SU-DHL-6 (cell line): ENCODE results near the gene PIK3CD.

ENCODE experiments used
- H2AFZ ChIP-seq: fragments of 200-600 bp; sonication (generic); 2 replicates; pipeline ENCODE4 v1.6.1; 2014; ENCODE audit warnings: low read depth, mild to moderate bottlenecking, moderate library complexity, mixed read lengths, antibody characterized with exemption, low read length; ENCODE audit not compliant: severe bottlenecking
- H3F3A ChIP-seq: fragments of 200-600 bp; shearing (Covaris generic); 2 replicates; pipeline ENCODE4 v1.6.0; 2016; ENCODE audit warnings: antibody characterized with exemption, mild to moderate bottlenecking; ENCODE audit not compliant: insufficient read depth
- H3K27ac ChIP-seq: fragments of 200-600 bp; sonication (generic); 2 replicates; pipeline ENCODE4 v1.5.1; 2016; ENCODE audit warnings: low read depth, mild to moderate bottlenecking, low read length, moderate library complexity, mixed read lengths
- H3K27me3 ChIP-seq: fragments of 200-600 bp; sonication (generic), shearing (Covaris generic); 2 replicates; pipeline ENCODE4 v1.6.0; 2014; ENCODE audit warnings: mild to moderate bottlenecking, low read length
- H3K36me3 ChIP-seq: fragments of 200-600 bp; sonication (generic); 2 replicates; pipeline ENCODE4 v1.6.1; 2014; ENCODE audit warnings: mild to moderate bottlenecking, low read length, mixed read lengths
- H3K4me2 ChIP-seq: fragments of 300-600, 200-600 bp; shearing (Covaris generic), sonication (generic); 2 replicates; pipeline ENCODE4 v1.6.0; 2014; ENCODE audit warnings: low read length, low read depth, mild to moderate bottlenecking; ENCODE audit not compliant: poor library complexity, severe bottlenecking
- H3K4me3 ChIP-seq: fragments of 200-600 bp; sonication (generic); 2 replicates; pipeline ENCODE4 v1.5.1; 2014; ENCODE audit warnings: antibody characterized with exemption, low read length, mild to moderate bottlenecking, mixed read lengths; ENCODE audit not compliant: insufficient read depth, poor library complexity, severe bottlenecking
- H3K79me2 ChIP-seq: fragments of 200-600 bp; sonication (generic); 2 replicates; pipeline ENCODE4 v1.6.1; 2014; ENCODE audit warnings: mild to moderate bottlenecking, low read length, moderate library complexity; ENCODE audit not compliant: insufficient read depth
- H3K9ac ChIP-seq: fragments of 200-600 bp; sonication (generic); 2 replicates; pipeline ENCODE4 v1.7.0; 2014; ENCODE audit warnings: mild to moderate bottlenecking, low read length
- H3K9me2 ChIP-seq: fragments of 200-600 bp; sonication (generic); replicated peaks from 2 replicates; pipeline ENCODE4 v1.6.1; 2014; ENCODE audit warnings: low read length; ENCODE audit not compliant: insufficient read depth
- H3K9me3 ChIP-seq: fragments of 200-600 bp; sonication (generic); 2 replicates; pipeline ENCODE4 v1.6.1; 2014; ENCODE audit warnings: low read length, mixed read lengths; ENCODE audit not compliant: insufficient read depth
- H4K20me1 ChIP-seq: fragments of 200-600 bp; sonication (generic); 2 replicates; pipeline ENCODE4 v1.6.1; 2014; ENCODE audit warnings: low read depth, mild to moderate bottlenecking, antibody characterized with exemption, low read length, moderate library complexity, mixed read lengths
- EZH2phosphoT487 ChIP-seq: fragments of 200-600 bp; sonication (generic), shearing (Covaris generic); conservative IDR thresholded peaks from 2 replicates; pipeline ENCODE4 v1.6.1; 2018; ENCODE audit warnings: mild to moderate bottlenecking, antibody characterized with exemption, low read length, moderate library complexity, mixed read lengths
- TF ChIP-seq, protein P1 (sequence below): fragments of 200-600 bp; sonication (generic); IDR thresholded peaks from one replicate; pipeline ENCODE4 v1.5.1; 2017; ENCODE audit warnings: antibody characterized with exemption, mild to moderate bottlenecking, low read length, moderate library complexity; ENCODE audit not compliant: insufficient read depth, poor library complexity, severe bottlenecking

Gene PIK3CD

DNA sequence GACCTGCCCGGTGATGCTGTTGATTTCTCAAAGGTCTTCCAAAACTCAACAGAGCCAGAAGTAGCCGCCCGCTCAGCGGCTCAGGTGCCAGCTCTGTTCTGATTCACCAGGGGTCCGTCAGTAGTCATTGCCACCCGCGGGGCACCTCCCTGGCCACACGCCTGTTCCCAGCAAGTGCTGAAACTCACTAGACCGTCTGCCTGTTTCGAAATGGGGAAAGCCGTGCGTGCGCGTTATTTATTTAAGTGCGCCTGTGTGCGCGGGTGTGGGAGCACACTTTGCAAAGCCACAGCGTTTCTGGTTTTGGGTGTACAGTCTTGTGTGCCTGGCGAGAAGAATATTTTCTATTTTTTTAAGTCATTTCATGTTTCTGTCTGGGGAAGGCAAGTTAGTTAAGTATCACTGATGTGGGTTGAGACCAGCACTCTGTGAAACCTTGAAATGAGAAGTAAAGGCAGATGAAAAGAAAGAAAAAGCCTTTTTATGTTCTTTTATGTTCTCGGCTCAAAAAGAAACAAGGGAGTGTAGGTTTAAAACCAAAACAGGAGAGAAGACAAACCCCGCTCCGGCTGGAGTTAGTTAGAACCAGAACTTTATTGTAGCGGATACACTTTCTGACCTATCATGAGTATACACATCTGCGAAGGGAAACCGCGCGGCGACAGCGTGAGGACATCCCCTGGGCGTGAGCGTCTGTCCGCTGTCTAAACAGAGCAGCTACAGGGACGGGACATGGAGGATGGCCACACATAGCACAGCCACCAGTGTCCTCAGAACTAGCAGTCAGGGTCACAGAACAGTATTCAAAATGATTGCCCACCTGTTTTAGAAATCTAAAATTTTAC, 77.1 kb downstream of the PIK3CD start:
- Histone ChIP-seq H3K4me2 (no peak overlapping the region), H3K27me3 (no peaks in the 10 kb centered on the region), H3F3A (peaks cover 21% of the 10 kb centered on the region), H3K9ac (no peak overlapping the region), H3K4me3 (no peak overlapping the region), H3K79me2 (no peaks in the 10 kb centered on the region), H3K9me3 (no peaks in the 10 kb centered on the region), H3K9me2 (no peaks in the 10 kb centered on the region), H3K36me3 (peaks cover 16% of the 10 kb centered on the region; the same call in 1 of the 2 replicates), H4K20me1 (no peaks in the 10 kb centered on the region), H3K27ac (no peak overlapping the region), H2AFZ (no peak overlapping the region)
- no peak for TF ChIP-seq EZH2phosphoT487
- TF ChIP-seq, protein P1, sequence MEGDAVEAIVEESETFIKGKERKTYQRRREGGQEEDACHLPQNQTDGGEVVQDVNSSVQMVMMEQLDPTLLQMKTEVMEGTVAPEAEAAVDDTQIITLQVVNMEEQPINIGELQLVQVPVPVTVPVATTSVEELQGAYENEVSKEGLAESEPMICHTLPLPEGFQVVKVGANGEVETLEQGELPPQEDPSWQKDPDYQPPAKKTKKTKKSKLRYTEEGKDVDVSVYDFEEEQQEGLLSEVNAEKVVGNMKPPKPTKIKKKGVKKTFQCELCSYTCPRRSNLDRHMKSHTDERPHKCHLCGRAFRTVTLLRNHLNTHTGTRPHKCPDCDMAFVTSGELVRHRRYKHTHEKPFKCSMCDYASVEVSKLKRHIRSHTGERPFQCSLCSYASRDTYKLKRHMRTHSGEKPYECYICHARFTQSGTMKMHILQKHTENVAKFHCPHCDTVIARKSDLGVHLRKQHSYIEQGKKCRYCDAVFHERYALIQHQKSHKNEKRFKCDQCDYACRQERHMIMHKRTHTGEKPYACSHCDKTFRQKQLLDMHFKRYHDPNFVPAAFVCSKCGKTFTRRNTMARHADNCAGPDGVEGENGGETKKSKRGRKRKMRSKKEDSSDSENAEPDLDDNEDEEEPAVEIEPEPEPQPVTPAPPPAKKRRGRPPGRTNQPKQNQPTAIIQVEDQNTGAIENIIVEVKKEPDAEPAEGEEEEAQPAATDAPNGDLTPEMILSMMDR, result no peak

DNA sequence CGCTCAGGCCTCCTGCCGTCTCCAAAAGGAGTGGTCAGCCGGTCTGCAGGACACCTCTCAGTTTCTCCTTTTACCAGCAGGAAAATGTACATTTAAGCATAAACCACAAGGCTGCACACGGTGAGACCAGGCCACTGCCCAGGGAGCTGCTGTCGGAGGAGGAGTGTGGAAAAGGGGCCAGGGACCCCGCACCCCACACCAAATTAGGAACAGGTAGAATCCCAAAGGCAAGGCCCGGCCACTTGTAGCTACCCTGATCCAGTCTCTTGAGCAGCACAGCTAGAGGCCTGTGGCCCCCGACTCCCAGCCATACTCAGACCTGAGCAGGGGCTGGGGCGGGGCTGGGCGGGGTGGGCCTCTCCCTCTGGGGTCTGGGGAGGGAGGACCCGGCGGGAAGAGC, 78.0 kb downstream of the PIK3CD start:
- no peak overlapping the region for H3K27ac ChIP-seq
- no peaks in the 10 kb centered on the region for H3K79me2 ChIP-seq
- no peak overlapping the region for H3K4me2 ChIP-seq
- H3F3A ChIP-seq, result peaks cover 21% of the 10 kb centered on the region
- no peak for TF ChIP-seq EZH2phosphoT487
- TF ChIP-seq, protein P1, result no peak
- H3K4me3 ChIP-seq, result no peak overlapping the region
- H3K9me3 ChIP-seq, result no peaks in the 10 kb centered on the region
- no peaks in the 10 kb centered on the region for H3K27me3 ChIP-seq
- no peak overlapping the region for H2AFZ ChIP-seq
- peaks cover 16% of the 10 kb centered on the region; the same call in 1 of the 2 replicates for H3K36me3 ChIP-seq
- H4K20me1 ChIP-seq, result no peaks in the 10 kb centered on the region
- H3K9me2 ChIP-seq, result no peaks in the 10 kb centered on the region
- H3K9ac ChIP-seq, result no peak overlapping the region

DNA sequence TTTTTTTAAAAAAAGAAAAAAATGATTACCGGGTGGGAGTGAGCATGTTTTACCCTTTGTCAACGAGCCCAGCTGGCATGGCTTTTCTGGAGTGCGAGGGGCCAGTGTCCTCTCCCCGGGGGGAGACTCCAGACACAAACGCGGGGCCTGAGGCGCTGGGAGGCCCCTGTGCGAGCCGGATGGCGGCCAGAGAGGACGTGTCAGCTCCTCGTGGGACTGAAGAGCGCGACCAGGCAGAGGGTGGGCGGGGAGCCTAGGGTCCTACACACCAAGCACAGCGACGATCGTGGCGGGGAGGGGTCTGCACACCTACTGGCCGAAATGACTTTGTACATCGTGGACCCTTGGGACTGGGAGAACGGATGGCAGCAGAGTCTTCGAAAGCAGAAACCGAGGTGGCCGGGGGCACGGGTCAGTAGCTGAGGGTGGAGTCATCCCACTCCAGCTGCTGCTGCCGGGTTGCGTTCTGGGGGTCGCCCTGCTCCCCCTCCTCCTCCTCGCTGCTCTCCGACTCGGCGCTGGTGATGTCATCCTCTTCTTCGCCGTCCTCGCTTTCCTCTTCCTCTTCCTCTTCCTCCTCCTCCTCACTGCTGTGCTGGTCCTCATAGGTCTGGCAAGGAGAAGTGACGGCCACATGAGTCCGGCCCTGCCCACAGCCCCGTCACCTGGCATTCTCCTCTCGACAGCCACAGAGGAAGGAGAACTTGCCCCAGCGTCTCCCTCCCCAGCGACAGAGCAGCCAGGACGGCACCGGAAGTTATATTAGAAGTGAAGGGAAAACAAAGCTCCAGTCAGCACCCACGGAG, 78.8 kb downstream of the PIK3CD start:
- H4K20me1 ChIP-seq, result no peaks in the 10 kb centered on the region

More for the DNA sequence above, 78.8 kb downstream of the PIK3CD start:
- Histone ChIP-seq H3K27me3 (no peaks in the 10 kb centered on the region), H3F3A (peaks cover 21% of the 10 kb centered on the region), H3K4me2 (no peak overlapping the region), H3K27ac (no peak overlapping the region), H3K79me2 (no peaks in the 10 kb centered on the region), H3K9me3 (no peaks in the 10 kb centered on the region), H3K9ac (no peak overlapping the region), H3K9me2 (no peaks in the 10 kb centered on the region), H2AFZ (no peak overlapping the region), H3K4me3 (no peak overlapping the region), H3K36me3 (peaks cover 20% of the 10 kb centered on the region; the same call in 1 of the 2 replicates)
- TF ChIP-seq EZH2phosphoT487, result no peak
- TF ChIP-seq, protein P1, result no peak
